Dendritic cell treated with granulocyte-macrophage colony-stimulating factor and Interleukin-4, amounts not matched to agents 40 ng/mL and 50 ng/mL, for 4 days (primary cell): ENCODE results near the gene CASP3.
A peak's percentile ranks its signal among the peaks of the same experiment; 100 is the strongest.
"Not testable (repeated sequence)": the region's sequence is repeated elsewhere in the genome, so short reads cannot be mapped to it uniquely, and the experiment has no call there.

Experiments used
- H3K27ac Mint-ChIP-seq: one replicate; pipeline ENCODE4 v1.8.0; 2022; ENCODE audit warnings: mild to moderate bottlenecking, mixed read lengths
- H3K27me3 Mint-ChIP-seq: one replicate; pipeline ENCODE4 v1.8.0; 2022; ENCODE audit warnings: mild to moderate bottlenecking, mixed read lengths
- H3K36me3 Mint-ChIP-seq: one replicate; pipeline ENCODE4 v1.8.0; 2022; ENCODE audit warnings: low read depth, mixed read lengths
- H3K4me1 Mint-ChIP-seq: one replicate; pipeline ENCODE4 v1.8.0; 2022; ENCODE audit warnings: low read depth, mixed read lengths
- H3K4me3 Mint-ChIP-seq: one replicate; pipeline ENCODE4 v1.8.0; 2022; ENCODE audit warnings: mild to moderate bottlenecking, moderate library complexity, mixed read lengths
- H3K9me3 Mint-ChIP-seq: one replicate; pipeline ENCODE4 v1.8.0; 2022; ENCODE audit warnings: mixed read lengths
- intact Hi-C: fragments of 100-400 bp; cut with micrococcal nuclease; formaldehyde crosslinking; loops from one replicate; pipeline ENCODE4 v1.15.0; 2022

Gene CASP3

GRCh38 chr4:184635381-184635780 is 13.9 kb downstream of the CASP3 start:
- Mint-ChIP-seq H3K27me3 (no peaks in the 10 kb centered on the region), H3K27ac (no peak overlapping the region), H3K9me3 (no peaks in the 10 kb centered on the region), H3K4me3 (no peak overlapping the region), H3K4me1 (peaks cover 12% of the 10 kb centered on the region), H3K36me3 (peaks cover 89% of the 10 kb centered on the region)
- intact Hi-C loops = no loop called here

GRCh38 chr4:184632842-184633241 is 16.4 kb downstream of the CASP3 start:
- Mint-ChIP-seq H3K27me3 (no peaks in the 10 kb centered on the region), H3K4me3 (no peak overlapping the region), H3K27ac (no peak overlapping the region), H3K9me3 (no peaks in the 10 kb centered on the region), H3K4me1 (no peaks in the 10 kb centered on the region), H3K36me3 (peaks cover 90% of the 10 kb centered on the region)
- intact Hi-C loops = no loop called here

GRCh38 chr4:184628103-184628502 is 21.1 kb downstream of the CASP3 start:
- H3K27me3 Mint-ChIP-seq = no peaks in the 10 kb centered on the region
- no peaks in the 10 kb centered on the region for H3K9me3 Mint-ChIP-seq
- H3K4me3 Mint-ChIP-seq = no peak overlapping the region
- no peak overlapping the region for H3K27ac Mint-ChIP-seq
- peaks cover 10% of the 10 kb centered on the region for H3K4me1 Mint-ChIP-seq
- H3K36me3 Mint-ChIP-seq = peaks cover 89% of the 10 kb centered on the region
- intact Hi-C loops = no loop called here

GRCh38 chr4:184625783-184626596 is 23.3 kb downstream of the CASP3 start:
- H3K27me3 Mint-ChIP-seq, intact Hi-C loops, H3K9me3 Mint-ChIP-seq, H3K4me3 Mint-ChIP-seq, H3K27ac Mint-ChIP-seq: not testable (repeated sequence)
- H3K4me1 Mint-ChIP-seq = peaks cover 16% of the 10 kb centered on the region
- peaks cover 70% of the 10 kb centered on the region for H3K36me3 Mint-ChIP-seq

GRCh38 chr4:184624972-184625554 is 24.2 kb downstream of the CASP3 start:
- Mint-ChIP-seq H3K4me1 (peaks cover 25% of the 10 kb centered on the region), H3K27me3 (no peaks in the 10 kb centered on the region), H3K36me3 (peaks cover 61% of the 10 kb centered on the region), H3K4me3 (no peak overlapping the region), H3K9me3 (no peaks in the 10 kb centered on the region), H3K27ac (peak overlapping the region; percentile 8)
- intact Hi-C loops = no loop called here

GRCh38 chr4:184624504-184624903 is 24.7 kb downstream of the CASP3 start:
- H3K4me3 Mint-ChIP-seq, H3K27ac Mint-ChIP-seq, H3K27me3 Mint-ChIP-seq, H3K9me3 Mint-ChIP-seq, intact Hi-C loops: not testable (repeated sequence)
- H3K4me1 Mint-ChIP-seq = peaks cover 27% of the 10 kb centered on the region
- H3K36me3 Mint-ChIP-seq = peaks cover 55% of the 10 kb centered on the region

- H3K27ac Mint-ChIP-seq = no peak overlapping the region
- H3K27me3 Mint-ChIP-seq = no peaks in the 10 kb centered on the region
- H3K36me3 Mint-ChIP-seq = peaks cover 25% of the 10 kb centered on the region
- H3K4me3 Mint-ChIP-seq = no peak overlapping the region
- intact Hi-C loops = no loop called here
- H3K9me3 Mint-ChIP-seq = no peaks in the 10 kb centered on the region
- peaks cover 56% of the 10 kb centered on the region for H3K4me1 Mint-ChIP-seq
Observed at GRCh38 chr4:184621518-184621917, 27.7 kb downstream of the CASP3 start.

- Mint-ChIP-seq H3K27me3 (no peaks in the 10 kb centered on the region), H3K36me3 (peaks cover 20% of the 10 kb centered on the region), H3K9me3 (peaks cover 2% of the 10 kb centered on the region), H3K4me3 (no peak overlapping the region), H3K4me1 (peaks cover 54% of the 10 kb centered on the region), H3K27ac (peak overlapping the region; percentile 1)
- intact Hi-C loops = no loop called here
Observed at GRCh38 chr4:184620212-184620867, 28.9 kb downstream of the CASP3 start.

GRCh38 chr4:184617600-184618196 is 31.5 kb downstream of the CASP3 start:
- peaks cover 57% of the 10 kb centered on the region for H3K4me1 Mint-ChIP-seq
- H3K27ac Mint-ChIP-seq = peak overlapping the region; percentile 86
- peaks cover 18% of the 10 kb centered on the region for H3K9me3 Mint-ChIP-seq
- intact Hi-C loops = loop anchor here (10.0 kb wide), 1 partner anchor 73 kb away; no protein-coding TSS in a partner anchor
- no peaks in the 10 kb centered on the region for H3K27me3 Mint-ChIP-seq
- peak overlapping the region; percentile 24 for H3K4me3 Mint-ChIP-seq
- no peaks in the 10 kb centered on the region for H3K36me3 Mint-ChIP-seq

- peak overlapping the region; percentile 86 for H3K27ac Mint-ChIP-seq
- peak overlapping the region; percentile 24 for H3K4me3 Mint-ChIP-seq
Observed at GRCh38 chr4:184616633-184617551, 32.4 kb downstream of the CASP3 start.

GRCh38 chr4:184616168-184616567 is 33.1 kb downstream of the CASP3 start:
- not testable (repeated sequence) for H3K27me3 Mint-ChIP-seq, H3K27ac Mint-ChIP-seq, H3K36me3 Mint-ChIP-seq, H3K4me3 Mint-ChIP-seq
- peaks cover 18% of the 10 kb centered on the region for H3K9me3 Mint-ChIP-seq
- intact Hi-C loops = loop anchor here (10.0 kb wide), 1 partner anchor 71 kb away; no protein-coding TSS in a partner anchor
- H3K4me1 Mint-ChIP-seq = peaks cover 54% of the 10 kb centered on the region

More at GRCh38 chr4:184616633-184617551, 32.4 kb downstream of the CASP3 start:
- peaks cover 58% of the 10 kb centered on the region for H3K4me1 Mint-ChIP-seq
- no peaks in the 10 kb centered on the region for H3K27me3 Mint-ChIP-seq
- no peaks in the 10 kb centered on the region for H3K36me3 Mint-ChIP-seq
- intact Hi-C loops = loop anchor here (10.0 kb wide), 1 partner anchor 72 kb away; no protein-coding TSS in a partner anchor
- H3K9me3 Mint-ChIP-seq = peaks cover 18% of the 10 kb centered on the region

GRCh38 chr4:184614509-184614908 is 34.7 kb downstream of the CASP3 start:
- no peaks in the 10 kb centered on the region for H3K36me3 Mint-ChIP-seq
- H3K27ac Mint-ChIP-seq = no peak overlapping the region
- H3K4me3 Mint-ChIP-seq = no peak overlapping the region
- peaks cover 41% of the 10 kb centered on the region for H3K4me1 Mint-ChIP-seq
- intact Hi-C loops = loop anchor here (10.0 kb wide), 1 partner anchor 70 kb away; no protein-coding TSS in a partner anchor
- H3K27me3 Mint-ChIP-seq = no peaks in the 10 kb centered on the region
- peaks cover 18% of the 10 kb centered on the region for H3K9me3 Mint-ChIP-seq

- H3K36me3 Mint-ChIP-seq = no peaks in the 10 kb centered on the region
- H3K4me3 Mint-ChIP-seq = no peak overlapping the region
- peaks cover 2% of the 10 kb centered on the region for H3K27me3 Mint-ChIP-seq
- H3K27ac Mint-ChIP-seq = no peak overlapping the region
- intact Hi-C loops = loop anchor here (10.0 kb wide), 1 partner anchor 69 kb away; no protein-coding TSS in a partner anchor
- H3K4me1 Mint-ChIP-seq = peaks cover 31% of the 10 kb centered on the region
- peaks cover 18% of the 10 kb centered on the region for H3K9me3 Mint-ChIP-seq
Observed at GRCh38 chr4:184613405-184613804, 35.8 kb downstream of the CASP3 start.
